ENCODE results near the gene PLPPR3. TPM values are rescaled to one million over a fixed set of nuclear protein-coding genes. Genes with fewer than 3 reads are reported as not detected.

The PLPPR3 gene
- total RNA-seq, 1 donor from 2014 or later: not detected

GRCh38 chr19:763181-763580 is 58.6 kb downstream of the PLPPR3 start:
- no peak for DNase-seq
- Histone ChIP-seq H3K27ac (replicated peaks) (no peak overlapping the region), H3K27me3 (ENCODE audit: low read depth) (peaks cover 34% of the 10 kb centered on the region), H3K36me3 (no peaks in the 10 kb centered on the region), H3K4me3 (no peak overlapping the region), H3K9me3 (replicated peaks) (peaks cover 19% of the 10 kb centered on the region), H3K4me1 (no peaks in the 10 kb centered on the region)
- intact Hi-C loops (cut with micrococcal nuclease): loop anchor here (10.0 kb wide), 1 partner anchor 162 kb away; the partner anchor contains the start of gene ARID3A
- TF ChIP-seq, protein P1, sequence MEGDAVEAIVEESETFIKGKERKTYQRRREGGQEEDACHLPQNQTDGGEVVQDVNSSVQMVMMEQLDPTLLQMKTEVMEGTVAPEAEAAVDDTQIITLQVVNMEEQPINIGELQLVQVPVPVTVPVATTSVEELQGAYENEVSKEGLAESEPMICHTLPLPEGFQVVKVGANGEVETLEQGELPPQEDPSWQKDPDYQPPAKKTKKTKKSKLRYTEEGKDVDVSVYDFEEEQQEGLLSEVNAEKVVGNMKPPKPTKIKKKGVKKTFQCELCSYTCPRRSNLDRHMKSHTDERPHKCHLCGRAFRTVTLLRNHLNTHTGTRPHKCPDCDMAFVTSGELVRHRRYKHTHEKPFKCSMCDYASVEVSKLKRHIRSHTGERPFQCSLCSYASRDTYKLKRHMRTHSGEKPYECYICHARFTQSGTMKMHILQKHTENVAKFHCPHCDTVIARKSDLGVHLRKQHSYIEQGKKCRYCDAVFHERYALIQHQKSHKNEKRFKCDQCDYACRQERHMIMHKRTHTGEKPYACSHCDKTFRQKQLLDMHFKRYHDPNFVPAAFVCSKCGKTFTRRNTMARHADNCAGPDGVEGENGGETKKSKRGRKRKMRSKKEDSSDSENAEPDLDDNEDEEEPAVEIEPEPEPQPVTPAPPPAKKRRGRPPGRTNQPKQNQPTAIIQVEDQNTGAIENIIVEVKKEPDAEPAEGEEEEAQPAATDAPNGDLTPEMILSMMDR (IDR thresholded peaks at IDR 0.05; ENCODE audit: borderline replicate concordance): no peak

Small RNA genes lying within 50 kb of the gene (microRNA-seq; reads per million reads assigned to microRNA genes)
- gene MIR3187 (not detected), gene MIR4745 (0.94 reads per million)

Other genes with a start within 250 kb of the PLPPR3 start
- 1,533 TPM for gene BSG, start 249.4 kb downstream of the PLPPR3 start, total RNA-seq
- 21.9 TPM for gene HCN2, start 232.1 kb downstream of the PLPPR3 start, total RNA-seq
- gene POLRMT, start 188.4 kb downstream of the PLPPR3 start, total RNA-seq: 54.3 TPM
- gene FGF22, start 182.1 kb downstream of the PLPPR3 start, total RNA-seq: not detected
- 25.5 TPM for gene RNF126, start 158.7 kb downstream of the PLPPR3 start, total RNA-seq
- 56.1 TPM for gene FSTL3, start 145.6 kb downstream of the PLPPR3 start, total RNA-seq
- gene PRSS57, start 126.5 kb downstream of the PLPPR3 start, total RNA-seq: not detected
- gene PALM, start 113.0 kb downstream of the PLPPR3 start, total RNA-seq: 26.8 TPM
- gene MISP, start 70.8 kb downstream of the PLPPR3 start, total RNA-seq: not detected
- 55.6 TPM for gene PTBP1, start 24.5 kb downstream of the PLPPR3 start, total RNA-seq
- not detected for gene AZU1, start 5.9 kb upstream of the PLPPR3 start, total RNA-seq
- not detected for gene PRTN3, start 19.0 kb upstream of the PLPPR3 start, total RNA-seq
- gene ELANE, start 30.3 kb upstream of the PLPPR3 start, total RNA-seq: 0.58 TPM
- gene CFD, start 37.7 kb upstream of the PLPPR3 start, total RNA-seq: 200 TPM
- 19.4 TPM for gene MED16, start 71.2 kb upstream of the PLPPR3 start, total RNA-seq
- not detected for gene RNU6-9, start 71.5 kb upstream of the PLPPR3 start, total RNA-seq
- 21.6 TPM for gene R3HDM4, start 91.3 kb upstream of the PLPPR3 start, total RNA-seq
- not detected for gene KISS1R, start 95.4 kb upstream of the PLPPR3 start, total RNA-seq
- gene ARID3A, start 104.1 kb upstream of the PLPPR3 start, total RNA-seq: 4.8 TPM
- gene WDR18, start 162.4 kb upstream of the PLPPR3 start, total RNA-seq: 19.4 TPM
- not detected for gene GRIN3B, start 178.5 kb upstream of the PLPPR3 start, total RNA-seq
- 119 TPM for gene TMEM259, start 199.2 kb upstream of the PLPPR3 start, total RNA-seq
- gene RNU6-2, start 199.6 kb upstream of the PLPPR3 start, total RNA-seq: not detected
- 45.6 TPM for gene CNN2, start 204.7 kb upstream of the PLPPR3 start, total RNA-seq
- gene ABCA7, start 218.2 kb upstream of the PLPPR3 start, total RNA-seq: 9.3 TPM
- gene ARHGAP45, start 245.2 kb upstream of the PLPPR3 start, total RNA-seq: 4.8 TPM